MM.1S (cell line): ENCODE results near the gene C2orf74.

Experiments used
- EZH2 ChIP-seq: fragments of 300-600 bp; sonication (generic); optimal IDR thresholded peaks from 2 replicates; pipeline ENCODE3; 2017; ENCODE audit warnings: low read depth, mild to moderate bottlenecking, antibody characterized with exemption, low read length, mixed read lengths
- TF ChIP-seq, protein P1 (sequence below): fragments of 300-600 bp; sonication (generic); IDR thresholded peaks from 2 replicates; pipeline ENCODE4 v1.5.1; 2016; ENCODE audit warnings: antibody characterized with exemption, low read length, mixed read lengths

GRCh38 chr2:61214171-61214570 lies 52.2 kb downstream of the C2orf74 start:
- TF ChIP-seq EZH2, result no peak
- TF ChIP-seq, protein P1, sequence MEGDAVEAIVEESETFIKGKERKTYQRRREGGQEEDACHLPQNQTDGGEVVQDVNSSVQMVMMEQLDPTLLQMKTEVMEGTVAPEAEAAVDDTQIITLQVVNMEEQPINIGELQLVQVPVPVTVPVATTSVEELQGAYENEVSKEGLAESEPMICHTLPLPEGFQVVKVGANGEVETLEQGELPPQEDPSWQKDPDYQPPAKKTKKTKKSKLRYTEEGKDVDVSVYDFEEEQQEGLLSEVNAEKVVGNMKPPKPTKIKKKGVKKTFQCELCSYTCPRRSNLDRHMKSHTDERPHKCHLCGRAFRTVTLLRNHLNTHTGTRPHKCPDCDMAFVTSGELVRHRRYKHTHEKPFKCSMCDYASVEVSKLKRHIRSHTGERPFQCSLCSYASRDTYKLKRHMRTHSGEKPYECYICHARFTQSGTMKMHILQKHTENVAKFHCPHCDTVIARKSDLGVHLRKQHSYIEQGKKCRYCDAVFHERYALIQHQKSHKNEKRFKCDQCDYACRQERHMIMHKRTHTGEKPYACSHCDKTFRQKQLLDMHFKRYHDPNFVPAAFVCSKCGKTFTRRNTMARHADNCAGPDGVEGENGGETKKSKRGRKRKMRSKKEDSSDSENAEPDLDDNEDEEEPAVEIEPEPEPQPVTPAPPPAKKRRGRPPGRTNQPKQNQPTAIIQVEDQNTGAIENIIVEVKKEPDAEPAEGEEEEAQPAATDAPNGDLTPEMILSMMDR, result no peak
